Ramos (cell line): ENCODE measurements around the gene MARK1.

ENCODE experiments used
- in situ Hi-C: fragments of 300-500 bp; cut with MboI; formaldehyde crosslinking; loops from one replicate; pipeline ENCODE4 v1.14.3; 2022; ENCODE audit warnings: low sequenced_read_pairs; ENCODE audit not compliant: unreplicated experiment

Gene MARK1

DNA sequence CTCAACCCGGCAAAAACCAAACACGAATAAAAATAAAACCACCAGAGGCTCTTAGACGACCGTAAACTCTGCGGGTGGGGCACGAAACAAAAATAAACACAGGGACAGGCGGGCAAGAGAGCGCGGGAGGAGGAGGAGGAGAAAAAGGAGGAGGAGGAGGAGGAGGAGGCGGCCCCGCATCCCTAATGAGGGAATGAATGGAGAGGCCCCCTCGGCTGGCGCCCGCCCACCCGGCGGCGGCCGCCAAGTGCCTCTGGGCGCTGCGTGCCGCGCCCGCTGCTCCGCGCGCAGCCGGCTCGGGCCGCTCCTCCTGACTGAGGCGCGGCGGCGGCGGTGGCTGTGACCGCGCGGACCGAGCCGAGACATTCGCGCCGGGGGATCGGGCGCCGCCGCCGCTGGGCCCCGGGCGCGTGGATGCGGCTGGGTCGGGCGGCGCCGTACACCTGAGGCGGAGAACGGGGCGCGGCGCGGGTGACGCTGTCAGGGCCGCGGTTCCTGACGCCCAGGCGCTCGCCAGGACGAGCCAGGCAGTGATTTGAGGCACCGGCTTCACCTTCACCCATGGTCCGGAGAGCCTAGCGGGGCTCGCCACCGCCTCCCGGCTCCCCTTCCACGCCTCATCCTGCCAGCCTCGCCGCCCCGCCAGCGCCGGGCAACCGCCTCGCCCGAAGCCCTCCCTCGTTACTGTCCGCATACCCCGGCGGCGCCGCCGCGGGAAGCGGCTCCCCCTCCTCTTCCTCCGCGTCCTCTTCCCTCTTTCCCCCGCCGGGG, at the start of gene MARK1:
TSS of gene MARK1 (plus strand) at position 229 of the 771 bp plus-strand sequence. CDS start 687 bp downstream, outside the sequence.
- in situ Hi-C loops: no loop called here

DNA sequence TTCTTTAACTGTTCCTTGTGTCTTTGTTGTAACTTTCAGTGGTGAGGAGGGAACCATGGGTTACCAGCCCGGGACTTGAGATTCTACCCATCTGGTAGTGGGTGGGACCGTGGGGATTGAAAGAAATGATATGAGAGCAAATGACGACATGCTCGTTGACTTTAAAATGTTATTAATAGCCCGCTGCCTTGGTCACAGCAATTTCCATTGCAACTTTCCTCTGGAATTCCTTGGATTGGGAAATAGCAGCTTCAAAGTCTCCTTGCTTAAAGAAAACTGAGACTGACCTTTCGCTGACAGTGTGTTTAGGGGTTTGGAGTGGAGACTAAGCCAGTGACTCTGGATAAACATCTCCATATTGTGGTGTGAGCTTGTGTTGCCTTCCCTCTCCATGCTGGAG, 44.2 kb upstream of the MARK1 start:
- in situ Hi-C loops: no loop called here

DNA sequence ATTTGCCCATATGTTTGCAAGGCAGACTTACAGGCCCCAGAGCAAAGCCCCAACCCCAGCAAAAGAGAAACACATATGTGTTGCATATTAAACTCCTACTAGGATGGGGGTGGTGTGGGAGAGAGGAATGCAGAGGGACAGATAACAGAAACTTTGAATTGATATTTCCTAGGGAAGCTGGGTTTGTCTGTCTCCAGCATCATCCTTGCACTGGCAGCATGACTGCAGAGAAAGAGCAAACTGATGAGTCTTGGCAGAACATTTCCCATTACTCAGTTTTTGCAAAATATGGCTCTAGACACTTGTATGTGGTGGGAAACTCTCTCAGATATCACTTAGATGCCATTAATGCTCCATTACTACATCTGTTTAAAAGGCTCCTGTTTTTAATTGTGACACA, 43.8 kb upstream of the MARK1 start:
- in situ Hi-C loops: no loop called here

DNA sequence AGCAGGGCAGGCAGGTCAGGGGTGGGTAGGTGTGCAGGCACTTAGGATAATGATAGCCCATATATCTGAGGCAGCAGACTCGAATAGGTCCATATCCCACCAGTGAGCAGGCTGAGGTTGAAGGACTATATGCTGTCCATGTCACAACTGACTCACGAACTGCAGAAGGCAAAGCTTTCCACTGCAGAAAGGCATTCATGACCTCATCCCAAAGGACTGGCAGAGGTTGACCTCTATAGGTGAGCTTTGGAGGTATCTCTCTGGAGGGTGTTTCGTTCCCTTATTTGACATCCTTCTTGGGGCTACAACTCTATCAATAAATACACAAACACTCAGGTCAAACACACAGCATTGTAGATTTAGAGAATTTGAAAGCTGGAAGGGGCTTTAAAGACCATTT, 42.8 kb upstream of the MARK1 start:
- in situ Hi-C loops: no loop called here

DNA sequence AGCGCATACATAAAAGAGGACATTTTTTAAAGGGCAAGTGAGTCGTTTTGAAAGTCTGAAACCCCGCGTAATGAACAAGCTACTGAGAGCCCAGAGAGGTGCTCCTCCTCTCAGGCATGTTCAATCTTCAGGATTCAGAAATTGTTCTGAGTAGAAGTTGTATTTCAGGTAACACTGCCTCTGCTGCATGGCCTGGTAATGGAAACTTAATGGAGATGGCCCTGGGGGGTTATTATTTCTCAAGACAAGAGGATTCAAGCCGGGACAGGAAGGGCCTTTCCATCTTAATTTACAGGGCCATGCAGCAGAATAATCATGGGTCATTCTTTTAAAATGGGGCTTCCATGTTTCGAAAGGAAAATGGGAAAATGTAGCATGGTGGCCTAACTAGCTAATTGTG, 42.1 kb upstream of the MARK1 start:
- in situ Hi-C loops: no loop called here

DNA sequence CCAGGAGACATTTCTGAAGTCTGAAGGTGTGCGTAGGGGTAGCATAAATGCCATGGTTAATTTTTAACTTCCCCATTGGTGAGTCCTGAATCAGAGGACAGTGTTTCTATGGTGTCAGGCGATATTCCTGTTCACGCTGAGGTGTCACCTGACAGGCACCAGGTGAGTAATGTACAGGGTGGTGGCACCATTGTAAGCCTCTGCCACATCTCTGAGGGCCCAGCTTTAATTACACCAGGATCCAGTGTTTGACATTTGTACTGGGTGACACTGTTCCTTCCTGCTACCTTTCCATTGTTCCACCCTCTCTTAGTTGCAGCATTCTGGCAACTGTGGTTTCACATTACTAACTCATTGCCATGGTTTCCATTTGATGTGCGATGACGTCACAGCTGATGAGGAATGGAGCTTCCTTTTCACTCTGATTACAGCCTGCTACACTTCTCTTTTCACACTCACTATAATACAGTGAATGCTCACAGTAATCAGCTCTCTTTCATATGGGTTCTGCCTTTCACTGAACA, 40.6 kb upstream of the MARK1 start:
- in situ Hi-C loops: no loop called here

DNA sequence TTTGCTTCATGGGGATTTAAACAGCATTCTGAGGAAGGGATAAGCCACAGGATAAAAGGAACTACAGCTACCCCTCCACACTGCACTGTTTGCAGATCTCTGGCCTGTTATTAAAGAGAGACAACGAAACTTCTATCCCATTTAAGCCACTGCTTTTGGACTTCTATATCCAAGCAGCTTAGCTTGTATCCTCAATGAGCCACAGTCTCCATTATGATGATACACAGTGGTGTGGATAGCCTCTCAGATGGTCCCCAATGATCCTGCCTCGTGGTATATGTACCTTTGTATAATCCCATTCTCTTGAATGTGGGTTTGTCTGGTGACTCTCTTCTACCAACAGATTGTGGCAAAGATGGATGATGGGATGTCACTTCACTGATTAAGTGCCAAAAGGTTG, 36.0 kb upstream of the MARK1 start:
- in situ Hi-C loops: no loop called here

DNA sequence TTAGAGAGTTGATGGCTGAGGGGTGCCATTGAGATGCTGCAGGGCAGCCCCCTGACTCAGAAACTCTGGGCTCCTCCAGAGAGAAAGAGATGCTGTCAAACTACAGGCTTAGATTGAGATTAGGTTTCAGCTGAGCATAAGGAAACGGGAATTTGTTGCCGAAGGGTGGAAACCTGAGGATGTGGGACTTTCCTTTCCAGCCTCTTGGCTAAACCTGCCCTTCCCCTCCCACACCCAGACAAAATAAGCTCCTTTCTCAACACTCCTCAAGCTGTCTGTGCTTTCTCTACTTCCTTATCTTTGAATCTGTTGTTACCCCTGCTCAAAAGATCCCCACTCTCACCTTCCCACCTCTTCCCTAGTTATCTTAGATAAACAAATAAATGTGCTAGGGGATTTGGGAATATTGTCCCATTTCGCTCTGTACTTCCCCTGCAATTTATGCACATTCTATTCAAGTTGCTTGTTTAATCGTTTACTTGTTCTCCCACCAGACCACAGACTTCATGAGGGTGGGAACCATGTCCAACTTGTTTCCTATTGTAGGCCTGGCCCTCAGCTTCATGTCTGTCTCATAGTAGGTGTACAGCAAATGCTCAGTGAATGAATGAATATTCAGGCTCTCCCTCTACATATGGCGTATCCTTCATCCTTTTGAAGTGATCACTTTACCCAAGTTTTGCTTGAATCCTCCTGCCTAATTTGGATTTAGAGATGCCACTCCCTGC, 30.6 kb upstream of the MARK1 start:
- in situ Hi-C loops: no loop called here

DNA sequence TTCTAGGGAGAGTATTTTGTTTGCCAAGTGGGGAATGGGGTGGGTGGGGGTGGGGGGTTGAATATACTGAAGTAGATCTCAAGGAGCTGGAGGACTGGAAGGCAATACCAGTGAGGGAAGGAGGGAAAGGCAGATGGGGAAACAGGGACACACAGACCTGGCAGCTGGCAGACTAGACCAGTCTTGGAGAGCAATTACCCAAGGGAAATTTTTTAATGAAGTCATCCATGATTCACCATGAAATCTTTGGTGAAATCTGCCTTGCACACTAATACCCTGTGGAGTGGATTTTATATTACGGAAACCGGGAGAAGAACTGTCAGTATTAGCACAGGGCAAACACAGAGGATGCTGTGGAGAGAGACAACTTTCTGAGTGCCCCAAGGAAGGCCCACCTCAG, 29.7 kb upstream of the MARK1 start:
- in situ Hi-C loops: no loop called here

DNA sequence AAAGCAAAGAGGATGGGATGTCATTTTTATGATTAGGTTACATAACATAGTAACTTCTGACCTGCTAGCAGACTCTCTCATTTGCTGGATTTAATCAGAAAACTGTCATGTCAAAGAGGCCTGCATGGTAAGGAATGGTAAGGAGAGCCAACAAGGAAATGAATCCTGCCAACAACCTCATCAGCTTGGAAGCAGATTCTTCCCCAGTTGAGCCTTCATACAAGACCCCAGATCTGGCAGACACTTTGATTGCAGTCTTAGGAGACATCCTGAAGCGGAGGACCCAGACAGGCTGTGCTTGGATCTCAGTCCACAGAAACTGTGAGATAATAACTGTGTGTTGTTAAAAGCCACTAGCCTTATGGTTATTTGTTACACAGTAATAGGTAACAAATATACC, 27.6 kb upstream of the MARK1 start:
- in situ Hi-C loops: no loop called here

DNA sequence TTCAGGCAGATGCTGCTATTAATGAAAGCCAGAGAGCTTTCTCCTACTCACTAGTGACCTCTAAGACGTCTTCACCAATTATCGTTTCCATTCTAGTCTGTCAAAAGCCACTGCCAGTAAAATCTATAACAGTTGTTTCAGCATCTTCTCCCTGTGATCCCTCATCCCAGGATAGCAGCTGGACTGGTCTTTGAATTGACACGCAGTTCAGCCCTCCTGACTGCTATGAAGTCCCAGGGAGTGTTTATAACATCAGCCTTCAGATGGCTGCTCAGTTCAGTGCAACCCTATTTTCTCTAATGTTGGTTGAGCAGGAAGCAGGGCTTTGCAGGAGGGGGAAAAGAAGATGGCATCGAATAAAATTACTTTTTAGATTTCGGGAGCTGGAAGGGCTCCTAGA, 23.6 kb upstream of the MARK1 start:
- in situ Hi-C loops: no loop called here

DNA sequence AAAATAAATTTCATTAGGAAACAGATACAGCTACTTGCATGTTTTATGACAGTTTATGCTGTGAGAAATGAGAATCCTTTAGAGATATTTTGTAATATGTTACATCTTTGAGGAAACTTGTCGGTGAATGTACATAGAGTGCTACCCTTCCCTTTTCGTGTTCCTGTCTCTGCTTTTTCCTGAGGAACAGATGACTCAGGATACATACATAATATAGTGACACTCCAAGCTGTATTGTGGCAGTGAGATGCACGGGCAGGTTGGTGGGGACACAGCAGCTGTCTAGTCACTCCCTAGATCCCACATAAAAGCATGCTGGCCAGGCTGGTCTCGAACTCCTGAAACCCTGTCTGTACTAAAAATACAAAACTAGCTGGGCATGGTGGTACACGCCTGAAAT, 20.9 kb upstream of the MARK1 start:
- in situ Hi-C loops: no loop called here

DNA sequence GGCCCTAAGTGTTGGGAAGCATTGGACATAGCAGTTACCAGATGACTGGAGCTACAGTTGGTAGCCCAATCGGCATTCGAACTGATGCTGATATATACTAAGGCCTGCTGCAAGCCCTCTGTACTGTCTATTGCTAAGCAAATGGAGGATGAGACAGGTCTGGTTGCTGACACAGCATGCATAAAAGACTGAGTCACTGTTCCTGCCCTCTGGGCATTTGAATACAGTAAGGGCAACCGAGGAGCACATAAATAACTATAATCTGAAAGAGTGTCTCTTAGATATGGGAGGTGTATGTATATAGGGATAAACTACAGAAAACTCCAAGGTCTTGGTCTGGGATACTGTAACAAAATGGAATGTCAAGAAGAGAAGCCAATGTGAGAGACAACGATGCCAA, 16.8 kb upstream of the MARK1 start:
- in situ Hi-C loops: no loop called here

DNA sequence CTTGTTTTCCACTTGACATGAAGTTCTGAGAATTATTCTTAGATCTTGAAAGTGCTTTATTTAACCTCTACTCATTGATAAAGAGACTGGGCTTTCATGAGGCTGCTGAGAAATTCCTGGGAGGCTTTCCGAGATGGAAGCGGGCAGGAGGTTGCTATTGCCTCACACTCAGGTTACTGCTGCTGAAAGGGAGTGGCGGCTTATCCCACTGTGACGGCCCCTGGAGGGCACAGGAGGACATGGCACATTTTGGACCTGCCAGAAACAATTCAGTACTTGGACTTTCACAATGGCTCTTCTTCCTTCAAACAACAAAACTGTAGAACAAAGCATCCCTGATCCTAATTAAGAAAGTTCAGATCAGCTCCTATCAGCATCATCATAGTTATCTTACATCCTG, 16.2 kb upstream of the MARK1 start:
- in situ Hi-C loops: no loop called here

DNA sequence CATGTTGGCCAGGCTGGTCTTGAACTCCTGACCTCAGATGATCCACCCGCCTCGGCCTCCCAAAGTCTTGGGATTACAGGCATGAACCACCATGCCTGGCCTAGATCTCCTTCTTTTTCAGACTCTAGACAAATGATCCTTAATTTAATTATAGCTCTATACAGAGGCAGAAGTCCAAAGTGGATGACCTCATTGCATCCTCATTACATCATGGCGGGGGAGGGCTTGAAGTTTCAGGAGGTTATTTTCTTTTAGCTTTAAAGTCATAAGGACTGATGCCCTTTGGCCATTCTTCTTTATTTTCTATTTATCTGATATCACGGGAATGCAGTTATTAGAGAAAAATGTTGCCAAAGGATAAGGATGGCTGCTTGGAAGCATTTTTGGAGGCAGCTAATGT, 14.1 kb upstream of the MARK1 start:
- in situ Hi-C loops: no loop called here

DNA sequence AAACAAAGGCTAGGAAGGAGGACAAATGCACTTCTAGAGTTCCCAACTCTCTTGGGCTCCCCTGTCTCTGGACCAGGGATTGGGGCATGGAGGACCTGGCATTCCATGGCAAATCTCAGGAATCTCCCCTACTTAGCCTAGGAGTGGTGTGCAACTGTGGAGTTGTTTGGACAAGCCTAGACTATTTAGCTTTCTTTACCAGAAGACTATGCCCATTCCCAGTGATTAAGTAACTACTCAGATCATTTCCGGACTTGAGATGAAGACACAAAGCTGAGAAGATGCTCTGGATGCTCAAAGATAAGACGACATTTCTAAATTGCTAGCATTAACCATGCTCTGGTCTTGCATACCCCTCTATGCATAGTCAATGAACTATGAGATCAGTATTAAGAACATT, 13.7 kb upstream of the MARK1 start:
- in situ Hi-C loops: no loop called here

DNA sequence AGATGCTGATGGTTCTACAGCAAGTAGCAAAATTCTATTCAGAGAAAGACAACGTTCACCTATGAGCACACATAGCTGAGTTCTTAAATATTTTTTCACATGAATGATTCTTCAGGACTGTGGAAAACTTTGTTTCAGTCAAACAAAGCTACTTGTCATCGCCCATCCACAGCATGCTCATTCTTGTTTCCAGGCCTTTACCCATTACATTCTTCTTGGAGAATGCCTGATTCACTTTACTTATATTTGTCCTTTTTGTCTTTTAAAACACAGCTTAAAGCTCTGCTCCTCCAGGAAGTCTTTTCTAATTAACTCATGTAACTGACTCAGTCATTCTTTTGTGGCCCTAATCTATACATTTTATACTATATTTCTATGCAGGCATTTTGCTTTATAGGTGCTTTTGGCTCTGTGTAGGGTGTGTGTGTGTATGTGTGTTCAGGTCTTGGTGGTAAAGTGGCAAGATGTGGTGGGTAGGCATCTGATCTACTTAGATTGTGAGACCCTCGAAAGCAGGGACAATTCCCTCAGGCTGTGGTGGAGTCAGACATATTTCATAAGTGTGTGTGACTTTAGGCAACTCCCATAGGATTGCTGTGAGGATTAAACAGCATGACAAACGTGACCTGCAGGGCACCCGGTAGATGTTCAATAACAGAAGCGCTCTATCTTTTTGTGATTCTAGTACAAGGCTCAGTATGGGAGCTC, 11.8 kb upstream of the MARK1 start:
- in situ Hi-C loops: no loop called here

DNA sequence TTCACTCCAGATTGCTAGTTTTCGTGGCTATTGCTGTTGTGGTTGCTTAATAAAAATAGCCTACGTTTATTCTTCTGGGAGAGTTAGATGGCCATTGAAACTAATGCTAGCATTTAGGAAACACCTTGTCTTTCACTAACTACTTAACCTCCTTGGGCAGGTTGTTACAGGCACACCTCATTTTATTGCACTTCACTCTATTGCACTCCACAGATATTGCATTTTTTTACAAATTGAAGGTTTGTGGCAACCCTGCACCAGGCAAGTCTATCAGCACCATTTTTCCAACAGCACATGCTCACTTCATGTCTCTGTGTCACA, 11.3 kb upstream of the MARK1 start:
- in situ Hi-C loops: no loop called here

DNA sequence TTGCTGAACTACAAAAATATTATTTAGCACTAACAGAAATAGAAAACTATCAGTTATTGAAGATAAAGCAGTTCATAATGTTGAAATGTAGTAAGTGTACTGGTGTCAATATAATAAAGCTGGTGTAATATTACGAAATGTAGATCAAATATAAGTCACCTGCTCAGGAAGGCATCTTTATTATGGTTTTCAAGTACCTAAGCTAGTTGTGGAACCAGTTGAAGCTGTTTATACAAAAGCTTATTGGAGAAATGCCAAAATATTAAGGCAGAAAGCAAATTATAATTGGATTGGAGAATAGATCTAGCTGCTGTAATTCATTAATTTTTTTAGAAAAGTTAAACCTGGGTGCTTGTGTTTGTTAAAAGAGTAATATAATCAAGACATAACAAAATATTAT, 6.2 kb upstream of the MARK1 start:
- in situ Hi-C loops: no loop called here

DNA sequence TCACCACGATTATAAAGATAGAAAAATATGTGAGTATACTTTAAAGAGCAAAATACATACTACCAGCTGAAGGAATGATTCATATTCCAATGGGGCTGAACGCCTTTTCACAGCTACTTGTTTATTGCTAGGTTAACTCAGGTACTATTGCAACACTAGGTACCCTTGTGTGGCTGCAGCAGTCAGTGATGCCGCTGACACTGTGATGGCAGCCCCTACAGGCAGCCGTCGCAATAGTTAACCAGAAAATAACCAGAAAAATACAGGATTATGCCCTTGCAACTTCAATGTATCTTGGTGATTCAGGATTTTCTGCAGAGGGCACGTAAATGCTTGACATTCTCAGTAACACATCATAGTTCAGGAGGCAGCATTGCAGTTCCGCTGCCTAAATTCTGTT, 1.6 kb upstream of the MARK1 start:
- in situ Hi-C loops: no loop called here

DNA sequence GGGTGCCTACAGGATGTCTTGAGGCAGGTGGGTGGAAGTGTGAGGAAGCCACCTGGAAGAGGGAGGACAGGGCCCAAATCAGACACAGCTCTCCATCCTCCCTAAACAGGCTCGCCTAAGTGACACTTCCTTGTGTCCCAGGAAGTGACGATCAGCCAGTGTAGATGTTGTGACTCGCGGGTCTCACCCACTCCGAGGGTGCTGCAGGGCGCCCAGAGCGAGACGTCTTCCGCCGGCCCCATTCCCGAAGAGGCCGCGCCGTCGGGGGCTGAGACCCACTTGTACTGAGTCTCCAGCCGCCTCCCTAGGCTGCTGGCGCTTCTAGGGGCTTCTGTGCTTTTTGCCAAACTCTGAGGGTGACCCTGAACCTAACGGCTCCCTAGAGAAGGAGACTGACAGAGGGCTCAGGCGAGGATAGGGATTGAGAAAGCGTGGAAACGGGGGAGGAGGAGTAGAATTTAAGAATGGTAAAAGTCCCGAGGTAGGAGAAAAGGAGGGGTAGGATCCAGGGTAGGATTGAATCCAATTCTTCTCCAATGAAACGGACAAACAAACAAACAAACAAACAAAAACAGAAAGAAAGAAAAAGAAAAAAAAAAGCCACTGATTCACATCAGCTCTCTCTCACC, 543 bp upstream of the MARK1 start:
- in situ Hi-C loops: no loop called here
